Endothelial cell of umbilical vein (primary cell): ENCODE measurements around the gene ADPGK.

Experiments
- MYC ChIP-seq: IDR thresholded peaks from one replicate; pipeline ENCODE4 v1.6.1; 2011; ENCODE audit warnings: mild to moderate bottlenecking, low read depth, low read length
- TF ChIP-seq, protein P1 (sequence below), 2 donors: IDR thresholded peaks; 1 replicate in 1 of 2; 2 replicates in 1 of 2; pipeline ENCODE4 v1.5.1; 2011; ENCODE audit warnings: low read length in 2 of 2, mild to moderate bottlenecking in 2 of 2, moderate library complexity in 2 of 2, control low read depth in 1 of 2, inconsistent platforms in 1 of 2, low read depth in 1 of 2; ENCODE audit not compliant: insufficient read depth in 1 of 2; ENCODE audit errors: extremely low read depth in 1 of 2

DNA sequence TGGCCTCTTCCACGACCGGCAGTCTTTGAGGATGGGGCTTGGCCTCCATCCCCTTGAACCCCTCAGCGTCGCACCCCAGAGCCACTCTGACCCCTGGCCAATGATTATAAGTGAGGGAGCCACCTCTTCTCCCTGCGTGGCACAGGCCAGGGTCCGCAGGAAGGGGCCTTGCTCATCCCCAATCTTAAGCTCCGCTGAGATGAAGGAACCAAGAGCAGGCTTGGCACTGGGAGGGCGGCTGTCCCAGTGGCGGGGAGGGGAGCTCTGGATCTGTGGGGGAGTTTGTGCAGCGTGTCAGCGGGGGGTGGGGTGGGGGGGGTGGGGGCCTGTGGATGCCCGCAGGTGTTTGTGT lies 13.8 kb upstream of the ADPGK start:
- TF ChIP-seq MYC = no peak
- TF ChIP-seq, protein P1, sequence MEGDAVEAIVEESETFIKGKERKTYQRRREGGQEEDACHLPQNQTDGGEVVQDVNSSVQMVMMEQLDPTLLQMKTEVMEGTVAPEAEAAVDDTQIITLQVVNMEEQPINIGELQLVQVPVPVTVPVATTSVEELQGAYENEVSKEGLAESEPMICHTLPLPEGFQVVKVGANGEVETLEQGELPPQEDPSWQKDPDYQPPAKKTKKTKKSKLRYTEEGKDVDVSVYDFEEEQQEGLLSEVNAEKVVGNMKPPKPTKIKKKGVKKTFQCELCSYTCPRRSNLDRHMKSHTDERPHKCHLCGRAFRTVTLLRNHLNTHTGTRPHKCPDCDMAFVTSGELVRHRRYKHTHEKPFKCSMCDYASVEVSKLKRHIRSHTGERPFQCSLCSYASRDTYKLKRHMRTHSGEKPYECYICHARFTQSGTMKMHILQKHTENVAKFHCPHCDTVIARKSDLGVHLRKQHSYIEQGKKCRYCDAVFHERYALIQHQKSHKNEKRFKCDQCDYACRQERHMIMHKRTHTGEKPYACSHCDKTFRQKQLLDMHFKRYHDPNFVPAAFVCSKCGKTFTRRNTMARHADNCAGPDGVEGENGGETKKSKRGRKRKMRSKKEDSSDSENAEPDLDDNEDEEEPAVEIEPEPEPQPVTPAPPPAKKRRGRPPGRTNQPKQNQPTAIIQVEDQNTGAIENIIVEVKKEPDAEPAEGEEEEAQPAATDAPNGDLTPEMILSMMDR (IDR thresholded peaks at IDR 0.05; ENCODE audit: extremely low read depth in 1 of 2, insufficient read depth in 1 of 2, low read depth in 1 of 2, low read length in 2 of 2) = no peak
